GM21360 (cell line): ENCODE measurements around the gene MIS12.

Source experiments
- ATAC-seq: cut with Tn5 transposase; IDR thresholded peaks from one replicate; pipeline ENCODE4 v1.9.1; 2021; ENCODE audit warnings: mild to moderate bottlenecking, moderate library complexity; ENCODE audit not compliant: unreplicated experiment

Gene MIS12

GRCh38 chr17:5532581-5532980, 46.2 kb downstream of the MIS12 start:
- no peak for ATAC-seq

- ATAC-seq = no peak
These were observed 47.3 kb downstream of the MIS12 start for GRCh38 chr17:5533486-5534315.

GRCh38 chr17:5535436-5535835, 49.1 kb downstream of the MIS12 start:
- no peak for ATAC-seq

GRCh38 chr17:5536866-5537650, 50.7 kb downstream of the MIS12 start:
- ATAC-seq = no peak

- no peak for ATAC-seq
These were observed 52.9 kb downstream of the MIS12 start for GRCh38 chr17:5539286-5539685.

- no peak for ATAC-seq
These were observed 54.0 kb downstream of the MIS12 start for GRCh38 chr17:5540321-5540720.
